Gastrocnemius medialis (tissue), 4 donors: ENCODE results near the gene LUC7L2.

Source experiments
- POLR2A ChIP-seq, 2 donors: fragments of 450-650 bp; IDR thresholded peaks; one replicate each; pipeline ENCODE4 v1.6.1; 2017; ENCODE audit warnings: antibody characterized with exemption in 2 of 2, mild to moderate bottlenecking in 2 of 2, moderate library complexity in 2 of 2
- TF ChIP-seq, protein P1 (sequence below), 5 experiments: fragments of 450-650 bp in 3 of 5; fragments of 200-600 bp in 2 of 5; sonication (generic) in 2 of 5; IDR thresholded peaks in 4 of 5; conservative IDR thresholded peaks in 1 of 5; 1 replicate in 4 of 5; 2 replicates in 1 of 5; pipeline ENCODE4 v1.5.1; 2016 to 2019; ENCODE audit warnings: antibody characterized with exemption in 5 of 5, mild to moderate bottlenecking in 3 of 5, moderate library complexity in 3 of 5

DNA sequence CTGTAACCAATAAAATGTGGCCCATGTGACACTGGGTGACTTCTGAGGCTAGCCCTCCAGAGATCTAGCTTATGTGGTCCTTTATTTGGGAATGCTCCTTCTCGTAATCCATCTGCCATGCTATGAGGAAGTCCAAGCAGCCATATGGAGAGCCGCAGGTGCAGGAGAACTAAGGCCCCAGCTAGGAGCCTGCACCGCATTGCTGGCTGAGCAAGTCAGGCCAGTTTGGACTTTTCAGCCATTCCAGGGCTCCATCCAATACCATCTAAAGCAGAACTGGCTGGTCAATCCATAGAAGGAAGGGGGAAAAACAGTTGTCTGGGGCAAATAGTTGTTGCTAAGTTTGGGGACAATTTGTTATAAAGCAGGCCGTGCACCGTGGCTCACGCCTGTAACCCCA lies 91.2 kb downstream of the LUC7L2 start:
- TF ChIP-seq, protein P1, sequence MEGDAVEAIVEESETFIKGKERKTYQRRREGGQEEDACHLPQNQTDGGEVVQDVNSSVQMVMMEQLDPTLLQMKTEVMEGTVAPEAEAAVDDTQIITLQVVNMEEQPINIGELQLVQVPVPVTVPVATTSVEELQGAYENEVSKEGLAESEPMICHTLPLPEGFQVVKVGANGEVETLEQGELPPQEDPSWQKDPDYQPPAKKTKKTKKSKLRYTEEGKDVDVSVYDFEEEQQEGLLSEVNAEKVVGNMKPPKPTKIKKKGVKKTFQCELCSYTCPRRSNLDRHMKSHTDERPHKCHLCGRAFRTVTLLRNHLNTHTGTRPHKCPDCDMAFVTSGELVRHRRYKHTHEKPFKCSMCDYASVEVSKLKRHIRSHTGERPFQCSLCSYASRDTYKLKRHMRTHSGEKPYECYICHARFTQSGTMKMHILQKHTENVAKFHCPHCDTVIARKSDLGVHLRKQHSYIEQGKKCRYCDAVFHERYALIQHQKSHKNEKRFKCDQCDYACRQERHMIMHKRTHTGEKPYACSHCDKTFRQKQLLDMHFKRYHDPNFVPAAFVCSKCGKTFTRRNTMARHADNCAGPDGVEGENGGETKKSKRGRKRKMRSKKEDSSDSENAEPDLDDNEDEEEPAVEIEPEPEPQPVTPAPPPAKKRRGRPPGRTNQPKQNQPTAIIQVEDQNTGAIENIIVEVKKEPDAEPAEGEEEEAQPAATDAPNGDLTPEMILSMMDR (IDR thresholded peaks at IDR 0.05 in 4 of 5, conservative IDR thresholded peaks at IDR 0.05 in 1 of 5) = no peak
- TF ChIP-seq POLR2A (IDR thresholded peaks at IDR 0.05) = no peak
